Mesenteric fat pad (tissue), 1 donor: ENCODE results near the gene SPG11. TPM values are rescaled to one million over a fixed set of nuclear protein-coding genes. Genes with fewer than 3 reads are reported as not detected.
A peak's percentile ranks its signal among the peaks of the same experiment; 100 is the strongest.
"Not testable (repeated sequence)": the region's sequence is repeated elsewhere in the genome, so short reads cannot be mapped to it uniquely, and the experiment has no call there.

Experiments
- DNase-seq: peaks from one replicate; pipeline ENCODE4 v3.0.0-alpha.2; 2020; ENCODE audit warnings: low spot score
- total RNA-seq: library from RNA; stranded (reverse); fragmentation: NEBNext Ultra II Directional; extraction: Animal tissue kit (Norgen Biotek cat#: 25700); gene quantifications from one replicate; pipeline ENCODE4 v1.2.1, GENCODE V29; 2021
- donor health status: DM: yes; HTN: yes; CAD: no.

SPG11 gene
- total RNA-seq, 1 donor from 2014 or later, result 72.1 TPM

DNA sequence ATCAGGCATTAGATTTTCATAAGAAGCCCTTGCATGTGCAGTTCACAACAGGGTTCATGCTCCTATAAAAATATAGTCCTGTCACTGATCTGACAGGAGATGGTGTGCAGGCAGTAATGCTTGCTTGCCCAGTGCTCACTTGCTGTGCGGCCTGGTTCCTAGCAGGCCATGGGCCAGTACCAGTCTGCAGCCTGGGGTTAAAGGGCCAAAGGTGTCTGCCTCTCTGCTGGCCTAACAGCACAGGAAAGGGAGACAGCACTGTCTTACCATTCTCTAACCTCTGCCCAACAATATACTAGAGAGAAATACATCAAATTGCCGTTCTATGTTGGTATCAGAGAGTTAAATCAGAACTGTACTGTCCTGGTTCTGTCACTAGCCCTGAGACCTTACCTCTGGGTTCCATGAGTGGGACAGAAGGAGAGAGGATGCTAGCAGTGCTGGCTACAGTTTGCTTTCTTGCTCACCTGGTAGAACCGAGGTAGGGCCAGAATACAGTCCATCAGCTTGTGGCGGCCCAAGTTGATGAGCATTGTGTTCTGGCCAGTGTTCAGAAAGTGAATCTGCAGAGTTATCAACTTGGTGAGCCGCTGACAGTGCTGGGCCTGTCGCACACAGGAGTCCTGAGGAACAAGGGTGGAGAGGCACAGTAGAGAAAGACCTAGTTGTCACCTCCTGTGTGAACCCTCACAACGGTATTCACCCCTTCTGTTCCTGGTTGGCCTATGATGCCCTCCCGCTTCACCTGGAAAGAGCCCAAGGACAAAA, 97.9 kb downstream of the SPG11 start:
- no peak for DNase-seq

- not testable (repeated sequence) for DNase-seq
These were observed 102.5 kb downstream of the SPG11 start for GRCh38 chr15:44560926-44561325.

- DNase-seq, result no peak
These were observed 108.3 kb downstream of the SPG11 start for GRCh38 chr15:44554934-44555723.

GRCh38 chr15:44550734-44551133, 112.7 kb downstream of the SPG11 start:
- no peak for DNase-seq

- DNase-seq, result no peak
These were observed 113.2 kb downstream of the SPG11 start for GRCh38 chr15:44550256-44550655.

DNA sequence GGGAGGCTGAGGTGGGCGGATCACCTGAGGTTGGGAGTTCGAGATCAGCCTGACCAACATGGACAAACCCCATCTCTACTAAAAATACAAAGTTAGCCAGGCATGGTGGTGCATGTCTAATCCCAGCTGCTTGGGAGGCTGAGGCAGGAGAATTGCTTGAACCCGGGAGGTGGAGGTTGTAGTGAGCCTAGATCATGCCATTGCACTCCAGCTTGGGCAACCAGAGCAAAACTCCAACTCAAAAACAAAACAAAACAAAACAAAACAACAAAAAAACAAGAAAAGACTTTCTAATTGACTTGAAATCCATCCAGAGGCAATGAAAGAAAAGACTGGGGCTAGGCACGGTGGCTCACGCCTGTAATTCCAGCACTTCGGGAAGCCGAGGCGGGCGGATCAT, 114.3 kb downstream of the SPG11 start:
- DNase-seq, result peak; percentile 30

DNA sequence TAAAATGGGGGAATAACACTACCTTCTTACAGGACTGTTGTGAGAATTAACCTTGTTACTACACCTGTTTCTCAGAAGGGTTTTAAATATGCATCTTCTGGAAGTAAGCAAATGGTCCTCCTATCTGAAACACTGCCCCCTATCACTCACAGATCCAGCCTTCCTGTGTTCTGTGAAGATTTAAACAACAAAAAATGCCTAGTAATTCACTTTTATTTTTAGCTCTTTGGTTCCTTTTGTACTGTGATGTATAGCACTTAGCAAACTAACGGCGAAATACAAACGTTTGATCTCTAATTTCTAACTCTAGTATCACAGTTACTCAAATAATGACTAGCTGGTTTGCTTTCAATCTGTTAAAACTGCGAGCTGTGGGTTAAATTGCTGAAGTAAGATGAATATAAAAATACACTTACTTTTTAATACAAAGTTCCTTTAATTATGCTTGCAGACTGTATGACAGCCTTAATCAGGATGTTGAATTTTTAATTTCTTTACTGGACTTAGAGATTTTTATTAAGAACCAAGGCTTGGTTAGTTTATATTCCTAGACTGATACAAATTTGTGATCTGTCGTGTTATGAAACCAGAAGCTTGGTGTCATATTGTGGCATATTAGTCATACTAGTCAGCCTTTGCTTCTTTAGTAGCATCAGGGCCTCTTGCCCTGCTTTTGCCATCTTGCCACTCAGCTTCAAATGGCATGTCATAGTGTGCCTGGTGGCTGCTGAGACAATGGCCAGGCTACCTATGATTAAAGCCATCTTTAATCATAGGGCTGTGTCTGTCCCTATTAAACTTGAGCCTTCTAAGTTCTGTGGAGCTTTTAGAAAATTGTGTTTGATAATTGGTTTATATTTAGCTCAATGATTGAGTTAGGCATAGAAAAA, 117.3 kb downstream of the SPG11 start:
- no peak for DNase-seq

- DNase-seq, result not testable (repeated sequence)
These were observed 118.7 kb downstream of the SPG11 start for GRCh38 chr15:44544745-44545144.

DNA sequence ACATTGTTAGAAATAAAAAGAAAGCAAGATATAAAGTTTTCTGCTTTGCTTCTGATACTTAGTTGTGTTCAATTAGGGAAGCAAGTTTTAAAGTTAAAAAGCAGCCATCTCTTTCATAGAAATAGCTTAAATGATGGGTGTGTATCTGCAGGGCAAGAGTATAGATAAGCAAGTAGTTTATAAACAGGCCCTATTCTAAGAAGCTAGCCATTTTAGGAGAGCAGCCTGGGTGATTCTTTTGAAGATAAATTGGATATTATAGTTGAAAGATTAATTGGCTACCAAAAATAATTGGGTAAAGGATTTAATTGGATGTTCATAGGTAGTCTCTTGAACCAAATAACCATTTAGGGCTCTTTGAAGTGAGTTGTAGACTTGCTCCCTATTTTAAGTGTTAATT, 120.9 kb downstream of the SPG11 start:
- DNase-seq, result no peak

DNA sequence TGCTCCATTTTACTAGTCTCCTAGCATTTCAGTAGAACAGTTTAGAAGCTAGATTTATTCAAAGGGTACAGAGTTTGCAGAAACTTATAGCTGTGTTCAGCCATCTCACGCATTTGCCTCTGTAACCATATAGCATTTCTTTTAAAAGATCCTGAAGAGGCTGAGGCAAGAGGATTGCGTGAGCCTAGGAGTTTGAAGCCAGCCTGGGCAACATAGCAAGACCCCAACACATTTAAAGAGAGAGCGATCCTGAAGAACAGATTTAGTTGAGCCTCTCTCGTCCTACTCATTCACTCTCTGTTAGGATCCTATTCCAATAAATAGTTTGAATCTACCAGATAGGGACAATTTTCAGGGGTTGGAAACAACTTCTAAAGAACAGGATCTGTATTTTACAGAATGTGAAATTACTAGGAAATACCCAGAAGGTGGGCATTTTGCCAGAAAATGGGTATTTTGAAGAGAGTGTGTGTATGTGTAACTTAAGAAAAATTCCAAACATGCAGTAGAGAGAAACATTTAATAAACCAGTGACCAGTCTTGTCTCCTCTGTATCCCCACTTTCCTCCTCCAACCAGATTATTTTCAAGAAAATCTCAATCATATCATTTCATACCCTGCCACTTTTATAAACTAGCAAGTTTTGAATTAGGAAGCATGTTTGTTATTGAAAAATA, 122.0 kb downstream of the SPG11 start:
- no peak for DNase-seq

DNA sequence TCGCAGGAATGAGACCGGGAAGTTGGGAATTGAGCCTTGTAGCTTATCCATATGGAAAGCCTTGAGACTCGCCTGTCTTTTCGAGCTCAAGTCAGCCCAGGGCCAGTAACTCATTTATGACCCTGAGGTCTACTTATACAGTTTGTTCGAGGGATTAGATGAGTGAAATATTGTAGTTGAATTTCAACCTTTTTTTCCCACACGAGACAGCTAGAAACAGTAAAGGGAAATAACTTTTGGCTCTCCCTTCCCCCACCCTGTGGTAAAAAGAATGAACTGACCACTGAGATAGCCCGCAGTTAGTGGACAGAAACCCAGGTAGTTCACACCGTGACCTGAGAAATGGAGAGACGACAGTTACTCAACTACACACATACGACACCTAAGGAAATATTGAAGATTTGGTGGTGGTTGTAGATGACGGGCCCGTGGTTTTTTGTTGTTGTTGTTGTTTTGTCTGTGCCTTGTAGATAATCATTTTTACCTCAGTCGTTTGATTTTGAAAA, 125.7 kb downstream of the SPG11 start:
- no peak for DNase-seq

DNA sequence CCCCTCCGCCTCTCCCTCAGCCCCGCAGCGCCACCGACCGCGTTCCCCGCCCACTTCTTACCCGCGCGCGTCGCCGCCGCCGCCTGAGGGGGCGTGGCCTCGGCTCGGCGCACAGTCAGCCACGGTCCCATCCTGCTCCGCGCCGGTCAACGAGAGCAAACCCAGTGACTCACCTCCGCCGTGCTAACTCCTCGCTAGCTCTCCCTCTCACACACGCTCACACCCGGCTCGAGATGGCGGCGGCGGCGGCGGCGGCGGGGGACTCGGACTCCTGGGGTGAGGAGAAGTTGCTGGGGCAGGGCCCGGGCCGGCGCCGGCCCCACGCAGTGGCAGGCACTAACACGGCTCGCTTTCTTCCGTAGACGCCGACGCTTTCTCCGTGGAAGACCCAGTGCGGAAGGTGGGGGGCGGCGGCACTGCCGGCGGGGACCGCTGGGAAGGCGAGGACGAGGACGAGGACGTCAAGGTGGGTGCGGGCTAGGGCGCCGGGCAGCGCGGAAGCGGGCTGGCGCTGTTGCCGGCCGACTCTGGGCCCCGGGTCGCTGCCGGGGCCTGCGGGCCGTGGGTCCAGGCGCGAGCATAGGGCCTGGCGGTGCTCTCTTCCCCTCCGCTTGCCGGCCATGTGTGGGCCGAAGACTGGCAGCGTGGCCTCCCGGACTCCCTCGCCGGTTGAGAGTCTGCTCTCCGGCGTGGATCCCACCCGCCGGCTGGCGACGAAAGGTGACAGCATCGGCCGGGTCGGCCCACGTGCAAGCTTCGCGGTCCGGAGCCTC, 126.3 kb downstream of the SPG11 start, which contains the start of gene EIF3J:
EIF3J (plus strand) TSS at position 186 of the 773 bp plus-strand sequence; CDS start at position 234, 48 bp downstream.
- DNase-seq, result peak; percentile 99

DNA sequence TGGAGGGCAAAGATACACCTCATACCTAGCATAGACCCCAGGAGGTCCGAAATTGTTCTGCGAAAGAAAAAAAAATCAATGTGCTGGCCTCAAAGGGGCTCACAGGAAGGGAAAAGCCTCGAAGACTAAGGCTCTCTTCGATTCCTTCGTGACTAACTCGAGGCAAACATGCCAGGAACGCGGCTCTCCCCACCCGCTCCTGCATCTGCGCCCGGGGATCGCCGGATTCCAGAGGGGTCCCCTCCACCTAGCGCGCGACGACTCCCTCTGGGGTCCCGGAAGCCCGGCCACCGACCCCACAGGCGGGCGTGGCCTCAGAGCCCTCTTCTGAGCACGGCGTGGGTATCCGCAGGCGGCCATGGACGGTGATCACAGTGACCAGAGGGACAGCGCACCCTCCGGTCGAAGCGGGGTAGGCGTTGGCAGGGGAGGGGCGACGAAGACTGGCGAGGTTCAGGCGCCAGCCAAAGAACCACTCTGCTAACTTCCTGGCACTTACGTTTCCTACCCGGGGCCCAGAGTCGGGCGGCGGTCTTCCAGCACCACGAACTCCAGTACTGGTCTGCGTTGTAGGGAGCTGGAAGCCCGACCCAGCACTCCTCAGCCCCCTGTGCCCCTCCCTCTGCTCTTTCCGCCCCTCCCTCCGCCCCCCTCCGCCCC, 127.0 kb downstream of the SPG11 start:
- peak; percentile 95 for DNase-seq

DNA sequence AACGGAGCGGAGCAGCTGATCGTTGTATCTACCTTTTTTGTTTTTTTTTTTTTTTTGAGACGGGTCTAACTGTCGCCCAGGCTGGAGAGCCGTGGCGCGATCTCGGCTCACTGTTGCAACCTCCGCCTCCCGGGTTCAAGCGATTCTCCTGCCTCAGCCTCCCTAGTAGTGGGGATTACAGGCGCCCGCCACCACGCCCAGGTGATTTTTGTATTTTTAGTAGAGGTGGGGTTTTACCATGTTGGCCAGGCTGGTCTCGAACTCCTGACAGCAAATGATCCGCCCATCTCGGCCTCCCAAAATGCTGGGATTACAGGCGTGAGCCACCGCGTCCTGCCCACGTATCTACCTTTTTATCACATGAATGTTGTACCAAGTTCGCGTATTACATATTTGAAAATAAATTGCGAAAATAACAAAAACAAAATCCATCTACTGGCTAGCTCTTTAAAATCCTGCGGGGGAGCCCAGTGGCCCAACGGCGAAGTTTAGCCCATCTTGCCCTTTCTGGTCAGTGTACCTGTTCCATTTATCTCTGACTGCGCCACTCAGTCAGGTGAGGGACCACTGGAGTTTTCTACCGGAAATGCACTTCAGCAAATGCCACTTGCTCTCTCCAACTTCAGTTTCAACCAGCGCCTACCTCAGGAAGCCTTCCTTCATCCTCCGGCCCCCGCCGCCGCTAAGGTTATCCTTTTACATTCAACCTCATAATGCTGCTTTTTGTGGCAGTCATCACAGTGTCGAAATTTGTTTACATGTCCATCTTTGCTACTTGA, 127.8 kb downstream of the SPG11 start:
- DNase-seq, result peak; percentile 78

- DNase-seq, result peak; percentile 67
These were observed 128.4 kb downstream of the SPG11 start for GRCh38 chr15:44535092-44535491.

DNA sequence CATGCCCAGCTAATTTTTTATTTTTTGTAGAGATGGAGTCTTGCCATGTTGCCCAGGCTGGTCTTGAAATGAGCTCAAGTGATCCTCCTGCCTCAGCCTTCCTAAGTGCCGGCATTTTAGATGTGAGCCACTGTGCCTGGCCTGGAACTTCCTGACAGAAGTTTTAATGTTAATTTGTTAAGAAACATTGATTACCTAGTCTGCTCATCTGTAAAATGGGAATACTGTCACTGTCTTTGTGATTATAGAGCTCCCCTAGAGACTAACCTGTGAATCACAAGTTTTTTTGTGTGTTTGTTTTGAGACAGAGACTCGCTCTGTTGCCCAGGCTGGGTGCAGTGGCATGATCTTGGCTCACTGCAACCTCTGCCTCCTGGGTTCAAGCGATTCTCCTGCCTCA, 130.8 kb downstream of the SPG11 start:
- DNase-seq, result no peak

GRCh38 chr15:44532275-44532674, 131.2 kb downstream of the SPG11 start:
- peak; percentile 65 for DNase-seq

- no peak for DNase-seq
These were observed 132.8 kb downstream of the SPG11 start for GRCh38 chr15:44530653-44531052.
